OCI-LY3 (cell line): ENCODE data around the gene STH.

ENCODE experiments used
- H2AFZ ChIP-seq: fragments of 200-600, 300-600 bp; shearing (Covaris generic); 2 replicates; pipeline ENCODE4 v1.6.0; 2014; ENCODE audit warnings: antibody characterized with exemption, low read depth, low read length
- H3K27ac ChIP-seq: fragments of 200-600, 300-600 bp; sonication (generic); 2 replicates; pipeline ENCODE4 v1.5.1; 2014; ENCODE audit warnings: mild to moderate bottlenecking, low read length, moderate library complexity, mixed read lengths
- H3K27me3 ChIP-seq: fragments of 200-600, 300-600 bp; sonication (generic); 2 replicates; pipeline ENCODE4 v1.6.1; 2014; ENCODE audit warnings: low read depth, low read length, mixed read lengths
- H3K36me3 ChIP-seq: fragments of 200-600, 300-600 bp; sonication (generic); replicated peaks from 2 replicates; pipeline ENCODE3; 2014; ENCODE audit warnings: low read depth, low read length, mixed read lengths
- H3K4me1 ChIP-seq: fragments of 300-600, 200-600 bp; sonication (generic); 2 replicates; pipeline ENCODE4 v1.6.1; 2014; ENCODE audit warnings: low read length, mixed read lengths
- H3K4me2 ChIP-seq: fragments of 200-600, 300-600 bp; sonication (generic); 2 replicates; pipeline ENCODE4 v1.6.1; 2014; ENCODE audit warnings: low read length, mixed read lengths
- H3K4me3 ChIP-seq: fragments of 300-600, 200-600 bp; sonication (generic); 2 replicates; pipeline ENCODE4 v1.5.1; 2014; ENCODE audit warnings: antibody characterized with exemption, mild to moderate bottlenecking, low read length, moderate library complexity
- H3K79me2 ChIP-seq: fragments of 300-600, 200-600 bp; shearing (Covaris generic); 2 replicates; pipeline ENCODE4 v1.6.1; 2014; ENCODE audit warnings: mild to moderate bottlenecking, low read length, mixed read lengths
- H3K9ac ChIP-seq: fragments of 300-600, 200-600 bp; shearing (Covaris generic); 2 replicates; pipeline ENCODE4 v1.6.0; 2014; ENCODE audit warnings: mild to moderate bottlenecking, low read length, moderate library complexity
- H3K9me3 ChIP-seq: fragments of 200-600, 300-600 bp; shearing (Covaris generic); 2 replicates; pipeline ENCODE4 v1.6.1; 2014; ENCODE audit warnings: low read length, mixed read lengths; ENCODE audit not compliant: insufficient read depth
- H4K20me1 ChIP-seq: fragments of 200-600, 300-600 bp; sonication (generic); 2 replicates; pipeline ENCODE4 v1.6.1; 2016; ENCODE audit warnings: low read length, mixed read lengths; ENCODE audit not compliant: insufficient read depth
- CTCF ChIP-seq: fragments of 200-600, 300-600 bp; sonication (generic); IDR thresholded peaks from 2 replicates; pipeline ENCODE4 v1.5.1; 2014; ENCODE audit warnings: antibody characterized with exemption, low read length, low read depth
- EZH2phosphoT487 ChIP-seq: fragments of 200-600 bp; shearing (Covaris generic); IDR thresholded peaks from 2 replicates; pipeline ENCODE4 v1.6.1; 2018; ENCODE audit warnings: antibody characterized with exemption, mixed run types, low read depth

STH gene

GRCh38 chr17:45995627-45996270, 3.3 kb upstream of the STH start:
- H3K36me3 ChIP-seq = no peaks in the 10 kb centered on the region
- no peaks in the 10 kb centered on the region for H3K27me3 ChIP-seq
- no peak overlapping the region for H3K4me2 ChIP-seq
- no peak overlapping the region for H3K4me3 ChIP-seq
- H3K79me2 ChIP-seq = no peaks in the 10 kb centered on the region
- no peak overlapping the region for H3K27ac ChIP-seq
- no peaks in the 10 kb centered on the region for H3K9me3 ChIP-seq
- H4K20me1 ChIP-seq = no peaks in the 10 kb centered on the region
- H3K4me1 ChIP-seq = no peaks in the 10 kb centered on the region
- no peak for TF ChIP-seq CTCF
- no peak for TF ChIP-seq EZH2phosphoT487
- H2AFZ ChIP-seq = no peak overlapping the region
- H3K9ac ChIP-seq = no peak overlapping the region

GRCh38 chr17:45996282-45996937, 2.6 kb upstream of the STH start:
- H3K27me3 ChIP-seq = no peaks in the 10 kb centered on the region
- H3K27ac ChIP-seq = no peak overlapping the region
- H3K4me3 ChIP-seq = no peak overlapping the region
- H3K4me1 ChIP-seq = no peaks in the 10 kb centered on the region
- H3K79me2 ChIP-seq = no peaks in the 10 kb centered on the region
- TF ChIP-seq CTCF (no peak), EZH2phosphoT487 (no peak)
- H4K20me1 ChIP-seq = no peaks in the 10 kb centered on the region
- no peaks in the 10 kb centered on the region for H3K36me3 ChIP-seq
- H3K4me2 ChIP-seq = no peak overlapping the region
- H3K9ac ChIP-seq = no peak overlapping the region
- no peaks in the 10 kb centered on the region for H3K9me3 ChIP-seq
- H2AFZ ChIP-seq = no peak overlapping the region

- Histone ChIP-seq H3K4me2 (no peak overlapping the region), H4K20me1 (no peaks in the 10 kb centered on the region), H2AFZ (no peak overlapping the region), H3K4me1 (no peaks in the 10 kb centered on the region), H3K9ac (no peak overlapping the region), H3K4me3 (no peak overlapping the region), H3K79me2 (no peaks in the 10 kb centered on the region), H3K9me3 (no peaks in the 10 kb centered on the region), H3K36me3 (no peaks in the 10 kb centered on the region), H3K27ac (no peak overlapping the region), H3K27me3 (no peaks in the 10 kb centered on the region)
- TF ChIP-seq EZH2phosphoT487 (no peak), CTCF (no peak)
Measured at GRCh38 chr17:45997166-45997565, 1.9 kb upstream of the STH start.

GRCh38 chr17:45997624-45998023, 1.4 kb upstream of the STH start:
- Histone ChIP-seq H2AFZ (no peak overlapping the region), H3K36me3 (no peaks in the 10 kb centered on the region), H3K9me3 (no peaks in the 10 kb centered on the region), H3K27ac (no peak overlapping the region), H3K9ac (no peak overlapping the region), H3K4me2 (no peak overlapping the region), H3K27me3 (no peaks in the 10 kb centered on the region), H3K4me3 (no peak overlapping the region), H3K4me1 (no peaks in the 10 kb centered on the region), H3K79me2 (no peaks in the 10 kb centered on the region), H4K20me1 (no peaks in the 10 kb centered on the region)
- TF ChIP-seq CTCF (no peak), EZH2phosphoT487 (no peak)
